Adrenal gland (tissue), 12 donors: ENCODE data around the gene DCDC2C. TPM values are rescaled to one million over a fixed set of nuclear protein-coding genes. Genes with fewer than 3 reads are reported as not detected.

ENCODE experiments used
- DNase-seq, 7 donors: peaks; one replicate each; pipeline ENCODE4 v3.0.0-alpha.2; 2019 to 2020
- H3K27ac ChIP-seq, 5 donors: fragments of 200-600 bp; sonication (generic) in 4 of 5; 1 replicate in 3 of 5; 2 replicates in 2 of 5; pipeline versions ENCODE4 v1.5.1 to v1.8.0; 2016 to 2020; ENCODE audit warnings: mild to moderate bottlenecking in 1 of 5
- H3K27me3 ChIP-seq: fragments of 200-600 bp; 2 replicates; pipeline ENCODE4 v1.8.0; 2021
- H3K36me3 ChIP-seq, 2 donors: fragments of 200-600 bp; replicated peaks in 1 of 2; 1 replicate in 1 of 2; 2 replicates in 1 of 2; pipeline versions ENCODE4 v1.5.1 to v1.8.0; 2018 to 2022
- H3K4me1 ChIP-seq, 2 donors: fragments of 200-600 bp; replicated peaks in 1 of 2; 1 replicate in 1 of 2; 2 replicates in 1 of 2; pipeline versions ENCODE4 v1.5.1 to v1.8.0; 2018 to 2021
- H3K4me3 ChIP-seq, 4 donors: fragments of 200-600 bp; sonication (generic) in 3 of 4; one replicate each; pipeline ENCODE4 v1.5.1; 2016 to 2018
- H3K9me3 ChIP-seq, 3 donors: fragments of 200-600 bp; sonication (generic) in 1 of 3; replicated peaks in 1 of 3; 1 replicate in 2 of 3; 2 replicates in 1 of 3; pipeline versions ENCODE4 v1.5.1 to v1.8.0; 2016 to 2021
- CTCF ChIP-seq, 6 experiments: fragments of 450-650 bp in 4 of 6; fragments of 200-600 bp in 2 of 6; sonication (generic) in 1 of 6; IDR thresholded peaks; 1 replicate in 5 of 6; 2 replicates in 1 of 6; pipeline versions ENCODE4 v1.5.1 to v1.8.0; 2016 to 2021; ENCODE audit warnings: antibody characterized with exemption in 6 of 6, mild to moderate bottlenecking in 2 of 6, moderate library complexity in 1 of 6
- POLR2A ChIP-seq, 2 donors: fragments of 450-650 bp; IDR thresholded peaks; one replicate each; pipeline ENCODE4 v1.6.1; 2017; ENCODE audit warnings: antibody characterized with exemption in 2 of 2, mild to moderate bottlenecking in 2 of 2, moderate library complexity in 1 of 2
- WGBS, 4 donors: extraction: QIAGEN DNeasy Blood & Tissue Kit in 2 of 4; methylation state at CpG; one replicate each; pipeline versions ENCODE4 v1.1.5 to v1.1.7; 2013 to 2017; 5-methylcytosine and 5-hydroxymethylcytosine counted together
- intact Hi-C, 2 donors: fragments of 100-400 bp; cut with DNase I; formaldehyde crosslinking; loops; one replicate each; pipeline versions ENCODE4 v1.14.1 to v1.15.0; 2022 to 2023
- polyA plus RNA-seq, 3 donors: library from polyadenylated mRNA; stranded (reverse); fragments of 200-250 nt in 2 of 3; fragments of 350-450 nt in 1 of 3; fragmentation: Illumina TruSeq in 1 of 3; extraction: RNeasy Lipid Tissue Mini Kit (QIAGEN cat#74804) in 1 of 3; gene quantifications; one replicate each; pipeline ENCODE4 v1.2.3, GENCODE V29; 2013 to 2014
- total RNA-seq, 9 donors: library from RNA; depleted of rRNA in 4 of 9; stranded (reverse); fragments of >200 nt in 4 of 9; fragments of 120-200 nt in 1 of 9; fragmentation: NEBNext Ultra II Directional in 1 of 9; extraction: Animal tissue kit (Norgen Biotek cat#: 25700) in 1 of 9; gene quantifications; one replicate each; pipeline versions ENCODE4 v1.1.0 to v1.2.4, GENCODE V29; 2013 to 2023
- donor health status: healthy with polysubstance abuse.
- donor health status: Bipolar disorder and iron deficiency.
- donor health status: DM: yes; HTN: yes; CAD: no.
- donor health status: DM: no; HTN: no; CAD: no.
- donor health status: DM: no; HTN: no; CAD: no.
- donor health status: DM: yes; HTN: yes; CAD: no.

The DCDC2C gene
- total and polyA plus RNA-seq, 12 donors, result 0.18 to 2.0 (median 0.39) TPM; not detected in 6

GRCh38 chr2:3739313-3739712, 35.9 kb downstream of the DCDC2C start:
- no peak for DNase-seq
- Histone ChIP-seq H3K9me3 (no peaks in the 10 kb centered on the region), H3K4me3 (no peak overlapping the region), H3K36me3 (no peaks in the 10 kb centered on the region), H3K27me3 (no peaks in the 10 kb centered on the region), H3K27ac (no peak overlapping the region), H3K4me1 (no peaks in the 10 kb centered on the region)
- no peak for TF ChIP-seq CTCF (IDR thresholded peaks at IDR 0.05)
- no peak for TF ChIP-seq POLR2A (IDR thresholded peaks at IDR 0.05)
- intact Hi-C loops, result no loop called here
- 93 to 97% (median 94%) methylated on average over 18 to 19 of the region's 19 CpGs for WGBS, 4 donors

GRCh38 chr2:3741396-3741795, 38.0 kb downstream of the DCDC2C start:
- TF ChIP-seq POLR2A (IDR thresholded peaks at IDR 0.05), result no peak
- TF ChIP-seq CTCF (IDR thresholded peaks at IDR 0.05), result no peak
- Histone ChIP-seq H3K4me1 (no peaks in the 10 kb centered on the region), H3K4me3 (no peak overlapping the region), H3K9me3 (no peaks in the 10 kb centered on the region), H3K27ac (no peak overlapping the region), H3K36me3 (no peaks in the 10 kb centered on the region), H3K27me3 (no peaks in the 10 kb centered on the region)
- no peak for DNase-seq
- WGBS, 4 donors, result 74 to 84% (median 80%) methylated on average over 8 of the region's 8 CpGs
- intact Hi-C loops, result no loop called here

GRCh38 chr2:3741867-3742602, 38.7 kb downstream of the DCDC2C start:
- no peak for TF ChIP-seq POLR2A (IDR thresholded peaks at IDR 0.05)
- no peak for TF ChIP-seq CTCF (IDR thresholded peaks at IDR 0.05)
- intact Hi-C loops, result no loop called here
- Histone ChIP-seq H3K4me3 (no peak overlapping the region), H3K9me3 (no peaks in the 10 kb centered on the region), H3K27ac (no peak overlapping the region), H3K4me1 (no peaks in the 10 kb centered on the region), H3K27me3 (no peaks in the 10 kb centered on the region), H3K36me3 (no peaks in the 10 kb centered on the region)
- peak in 1 of 7 donors; percentile 13 for DNase-seq
- 89 to 93% (median 91%) methylated on average over 13 of the region's 13 CpGs for WGBS, 4 donors

- no peaks in the 10 kb centered on the region for H3K4me1 ChIP-seq
- no peak overlapping the region for H3K27ac ChIP-seq
- H3K4me3 ChIP-seq, result no peak overlapping the region
- no peaks in the 10 kb centered on the region for H3K27me3 ChIP-seq
- TF ChIP-seq POLR2A (IDR thresholded peaks at IDR 0.05) (no peak), CTCF (IDR thresholded peaks at IDR 0.05) (no peak)
- H3K9me3 ChIP-seq, result no peaks in the 10 kb centered on the region
- 81 to 91% (median 89%) methylated on average over 5 of the region's 5 CpGs for WGBS, 4 donors
- intact Hi-C loops, result no loop called here
- no peaks in the 10 kb centered on the region for H3K36me3 ChIP-seq
- peak in 1 of 7 donors; percentile 7 for DNase-seq
Observed at GRCh38 chr2:3742743-3743508, 39.6 kb downstream of the DCDC2C start.
